SK-N-SH treated with all-trans-retinoic acid at 6 μM for 48 hours (cell line): Measurements from ENCODE around the gene MDFIC.

ENCODE experiments used
- ARNTL ChIP-seq: fragments of 450-650 bp; formaldehyde crosslinking; IDR thresholded peaks from 2 replicates; pipeline ENCODE4 v1.5.0; 2020; ENCODE audit warnings: low read depth, mild to moderate bottlenecking, moderate library complexity, borderline replicate concordance
- CSDC2 ChIP-seq: fragments of 250-450 bp; sonication (Bioruptor Pico); IDR thresholded peaks from 2 replicates; pipeline ENCODE4 v1.5.0; 2020; ENCODE audit warnings: mild to moderate bottlenecking, moderate library complexity
- ESRRG ChIP-seq: fragments of 250-450 bp; sonication (Bioruptor Pico); IDR thresholded peaks from 2 replicates; pipeline ENCODE4 v1.6.1; 2021; ENCODE audit warnings: mild to moderate bottlenecking
- GLIS3 ChIP-seq: fragments of 250-450 bp; sonication (Bioruptor Pico); IDR thresholded peaks from 2 replicates; pipeline ENCODE4 v1.5.0; 2020; ENCODE audit warnings: mild to moderate bottlenecking, moderate library complexity
- ISL1 ChIP-seq: fragments of 250-450 bp; sonication (Bioruptor Pico); IDR thresholded peaks from 2 replicates; pipeline ENCODE4 v2.1.2; 2022; ENCODE audit warnings: mild to moderate bottlenecking, moderate library complexity
- OSR1 ChIP-seq: fragments of 250-450 bp; sonication (Bioruptor Pico); IDR thresholded peaks from 2 replicates; pipeline ENCODE4 v1.8.0; 2022; ENCODE audit warnings: moderate library complexity, mild to moderate bottlenecking, inconsistent platforms
- PATZ1 ChIP-seq: fragments of 250-450 bp; sonication (Bioruptor Pico); IDR thresholded peaks from 2 replicates; pipeline ENCODE4 v1.8.0; 2020; ENCODE audit warnings: mild to moderate bottlenecking, moderate library complexity, borderline replicate concordance
- RARB ChIP-seq: fragments of 250-450 bp; sonication (Bioruptor Pico); IDR thresholded peaks from 2 replicates; pipeline ENCODE4 v1.8.0; 2021; ENCODE audit warnings: mild to moderate bottlenecking, moderate library complexity
- SNAI2 ChIP-seq: fragments of 250-450 bp; sonication (Bioruptor Pico); IDR thresholded peaks from 2 replicates; pipeline ENCODE4 v1.5.0; 2020; ENCODE audit warnings: mild to moderate bottlenecking, moderate library complexity
- ZFP3 ChIP-seq: fragments of 250-450 bp; sonication (Bioruptor Pico); IDR thresholded peaks from 2 replicates; pipeline ENCODE4 v1.5.0; 2020; ENCODE audit warnings: mild to moderate bottlenecking, moderate library complexity

DNA sequence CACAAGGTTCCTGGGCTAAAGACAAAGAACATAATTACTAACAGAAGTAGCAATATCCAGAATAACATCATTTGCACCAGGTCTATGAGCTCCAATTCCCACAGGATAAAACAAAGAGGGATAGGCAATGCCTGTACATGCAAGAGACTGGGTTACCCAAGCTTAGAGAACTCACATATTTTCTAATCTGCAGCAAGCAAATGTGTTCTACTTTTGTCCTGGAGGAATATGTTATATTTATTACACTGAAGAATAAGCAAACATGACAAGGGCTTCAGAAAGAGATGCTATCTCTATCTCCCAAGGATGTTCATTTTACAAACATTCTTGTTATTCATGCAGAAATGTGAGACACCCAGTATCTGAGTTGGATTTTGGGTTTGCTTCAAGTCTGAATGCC, 118.6 kb downstream of the MDFIC start:
- TF ChIP-seq RARB (CRISPR knock-in tag) (no peak), ISL1 (no peak), CSDC2 (no peak), ZFP3 (CRISPR knock-in tag) (no peak), ESRRG (no peak), PATZ1 (CRISPR knock-in tag) (no peak), ARNTL (CRISPR knock-in tag) (no peak), GLIS3 (CRISPR knock-in tag) (no peak), SNAI2 (CRISPR knock-in tag) (no peak), OSR1 (CRISPR knock-in tag) (no peak)
